ENCODE results near the gene VSNL1.

GRCh38 chr2:17540813-17541530 lies 476 bp downstream of the VSNL1 start:
- TF ChIP-seq CTCF (conservative IDR thresholded peaks at IDR 0.05) (no peak), EZH2 (IDR thresholded peaks at IDR 0.05; ENCODE audit: low read depth) (no peak)

Data from PC-9 (cell line).